Activated T-cell treated with anti-CD3 and anti-CD28 coated beads, Interleukin-2, amount 50 U/mL, for 24 hours (primary cell): Measurements from ENCODE around the gene GABRE.
"Not testable (repeated sequence)": the region's sequence is repeated elsewhere in the genome, so short reads cannot be mapped to it uniquely, and the experiment has no call there.

Source experiments
- DNase-seq: peaks from one replicate; pipeline ENCODE4 v3.0.0-alpha.2; 2020
- H3K27ac Mint-ChIP-seq: 2 replicates; pipeline ENCODE4 v1.8.0; 2020; ENCODE audit warnings: mild to moderate bottlenecking, mixed read lengths
- H3K27me3 Mint-ChIP-seq: 2 replicates; pipeline ENCODE4 v1.8.0; 2020; ENCODE audit warnings: mixed read lengths
- H3K36me3 Mint-ChIP-seq: 2 replicates; pipeline ENCODE4 v1.8.0; 2020; ENCODE audit warnings: low read depth, mixed read lengths
- H3K4me1 Mint-ChIP-seq: 2 replicates; pipeline ENCODE4 v1.8.0; 2020; ENCODE audit warnings: low read depth, mixed read lengths
- H3K4me3 Mint-ChIP-seq: 2 replicates; pipeline ENCODE4 v1.8.0; 2020; ENCODE audit warnings: mild to moderate bottlenecking, moderate library complexity, mixed read lengths
- H3K9me3 Mint-ChIP-seq: 2 replicates; pipeline ENCODE4 v1.8.0; 2020; ENCODE audit warnings: mixed read lengths

GABRE gene

DNA sequence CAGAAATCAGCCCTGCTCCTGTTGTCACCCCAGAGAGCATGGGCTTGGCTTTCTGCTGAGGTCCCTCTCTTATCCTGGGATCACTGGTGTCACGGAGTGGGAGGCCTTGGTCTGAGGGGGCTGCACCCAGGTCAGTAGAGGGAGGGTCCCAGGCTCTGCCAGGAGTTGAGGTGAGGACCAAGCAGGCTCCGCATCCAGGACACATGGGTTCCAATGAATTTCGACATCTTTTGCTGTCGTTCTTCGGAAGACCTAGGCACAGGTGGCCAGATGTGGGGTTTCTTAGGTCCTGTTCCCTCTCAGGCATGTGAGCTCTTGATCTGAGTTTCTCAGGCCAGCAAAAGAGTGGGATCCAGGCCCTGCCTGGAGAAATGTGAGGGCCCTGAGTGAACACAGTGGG is 51.8 kb downstream of the GABRE start:
- no peaks in the 10 kb centered on the region for H3K36me3 Mint-ChIP-seq
- no peaks in the 10 kb centered on the region for H3K4me1 Mint-ChIP-seq
- H3K9me3 Mint-ChIP-seq, result no peaks in the 10 kb centered on the region
- H3K27me3 Mint-ChIP-seq, result peaks cover 12% of the 10 kb centered on the region
- no peak overlapping the region for H3K27ac Mint-ChIP-seq
- no peak for DNase-seq
- H3K4me3 Mint-ChIP-seq, result no peak overlapping the region

DNA sequence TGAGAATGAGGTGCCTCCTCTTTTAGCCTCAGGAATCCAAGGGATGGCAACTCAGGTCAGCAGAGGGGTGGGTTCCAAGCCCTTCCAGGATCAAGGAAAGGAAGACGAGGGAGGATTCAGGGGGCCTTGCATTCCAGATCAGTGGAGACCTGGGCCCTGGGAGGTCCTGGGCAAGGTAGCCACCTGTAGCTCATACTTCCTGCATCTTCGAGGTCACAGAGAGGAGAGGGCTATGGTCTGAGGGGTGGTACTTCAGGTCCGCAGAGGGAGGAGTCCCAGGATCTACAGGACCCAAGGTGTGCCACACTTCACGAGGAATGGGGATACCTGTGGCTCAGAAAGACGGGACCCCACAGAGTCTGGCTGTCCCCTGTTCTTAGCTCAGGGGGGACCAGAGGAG is 52.6 kb downstream of the GABRE start:
- no peaks in the 10 kb centered on the region for H3K36me3 Mint-ChIP-seq
- H3K4me1 Mint-ChIP-seq, result no peaks in the 10 kb centered on the region
- no peak overlapping the region for H3K27ac Mint-ChIP-seq

DNA sequence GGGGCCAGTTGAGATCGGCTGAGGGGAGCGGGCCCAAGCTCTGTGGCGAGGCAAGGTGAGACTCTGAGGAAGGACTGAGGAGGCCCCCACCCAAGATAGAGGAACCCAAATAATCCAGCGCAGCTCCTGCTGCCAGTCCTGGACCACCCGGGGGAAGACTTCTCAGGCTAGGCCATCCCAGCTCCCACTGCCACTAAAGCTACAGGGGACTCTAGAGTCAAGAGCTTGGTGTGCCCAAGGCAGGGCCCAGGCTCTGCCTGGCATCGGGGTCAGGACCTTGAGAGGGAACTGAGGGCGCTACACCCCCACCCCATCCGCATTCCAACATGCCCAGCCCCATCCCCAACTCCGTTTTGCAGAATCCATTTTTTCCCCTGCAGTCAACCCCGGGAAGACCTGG is 53.2 kb downstream of the GABRE start:
- no peak for DNase-seq
- Mint-ChIP-seq H3K27ac (no peak overlapping the region), H3K9me3 (no peaks in the 10 kb centered on the region), H3K27me3 (peaks cover 12% of the 10 kb centered on the region), H3K36me3 (no peaks in the 10 kb centered on the region), H3K4me1 (no peaks in the 10 kb centered on the region), H3K4me3 (no peak overlapping the region)

More for the DNA sequence above, 52.6 kb downstream of the GABRE start:
- DNase-seq, result no peak
- Mint-ChIP-seq H3K27me3 (peaks cover 12% of the 10 kb centered on the region), H3K4me3 (no peak overlapping the region), H3K9me3 (no peaks in the 10 kb centered on the region)

DNA sequence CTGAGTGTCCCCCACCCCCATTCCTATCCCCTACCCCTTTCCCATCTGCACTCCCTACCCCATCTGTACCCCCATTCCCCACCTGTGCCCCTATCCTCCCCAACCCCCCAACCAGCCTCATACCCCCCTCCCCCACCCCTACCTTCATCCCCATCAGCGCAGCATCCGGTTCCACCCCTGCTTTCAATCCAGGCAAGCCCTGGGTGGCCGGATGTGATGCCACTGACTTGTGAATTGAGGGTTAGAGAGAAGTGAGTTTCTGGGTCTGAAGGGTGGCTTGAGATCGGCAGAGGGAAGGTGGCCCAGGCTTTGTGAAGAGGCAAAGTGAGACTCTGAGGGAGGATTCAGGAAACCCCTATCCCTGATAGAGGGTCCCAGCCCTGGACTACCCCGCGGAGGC is 53.9 kb downstream of the GABRE start:
- no peak for DNase-seq
- H3K27me3 Mint-ChIP-seq, result peaks cover 8% of the 10 kb centered on the region
- H3K4me1 Mint-ChIP-seq, result no peaks in the 10 kb centered on the region
- H3K9me3 Mint-ChIP-seq, result no peaks in the 10 kb centered on the region
- no peaks in the 10 kb centered on the region for H3K36me3 Mint-ChIP-seq
- H3K4me3 Mint-ChIP-seq, result no peak overlapping the region
- no peak overlapping the region for H3K27ac Mint-ChIP-seq

DNA sequence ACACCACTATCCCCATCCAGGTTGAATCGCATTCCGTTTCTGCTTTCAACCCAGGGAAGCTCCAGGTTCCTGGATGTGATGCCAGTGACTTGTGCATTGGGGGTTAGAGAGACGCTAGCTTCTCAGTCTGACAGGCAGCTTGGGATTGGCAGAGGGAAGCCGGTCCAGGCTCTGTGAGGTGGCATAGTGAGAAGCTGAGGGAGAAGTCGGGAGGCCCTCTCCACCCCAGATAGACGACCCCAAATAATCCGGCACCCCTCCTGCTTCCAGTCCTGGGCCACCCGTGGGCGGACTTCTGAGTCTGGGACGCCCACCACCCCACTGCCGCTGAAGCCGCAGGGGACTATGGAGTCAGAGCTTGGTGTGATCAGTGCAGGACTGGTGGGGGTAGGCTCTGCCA is 54.4 kb downstream of the GABRE start:
- Mint-ChIP-seq H3K9me3 (no peaks in the 10 kb centered on the region), H3K27me3 (peaks cover 3% of the 10 kb centered on the region), H3K36me3 (no peaks in the 10 kb centered on the region), H3K27ac (no peak overlapping the region), H3K4me1 (no peaks in the 10 kb centered on the region), H3K4me3 (no peak overlapping the region)
- no peak for DNase-seq

DNA sequence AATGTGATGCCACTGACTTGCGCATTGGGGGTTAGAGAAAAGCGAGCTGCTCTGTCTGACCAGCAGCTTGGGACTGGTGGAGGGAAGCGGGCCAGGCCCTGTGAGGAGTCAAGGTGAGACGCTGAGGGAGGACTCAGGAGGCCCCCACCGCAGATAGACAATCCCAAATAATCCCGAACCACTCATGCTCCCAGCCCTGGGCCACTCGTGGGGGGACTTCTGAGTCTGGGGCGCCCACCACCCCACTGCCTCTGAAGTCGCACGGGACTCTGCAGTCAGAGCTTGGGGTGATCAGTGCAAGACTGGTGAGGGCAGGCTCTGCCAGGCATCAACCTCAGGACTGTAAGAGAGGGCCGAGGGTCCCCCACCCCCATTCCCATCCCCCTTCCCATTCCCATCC is 54.9 kb downstream of the GABRE start:
- H3K27ac Mint-ChIP-seq, result no peak overlapping the region
- H3K4me1 Mint-ChIP-seq, result no peaks in the 10 kb centered on the region
- H3K9me3 Mint-ChIP-seq, result no peaks in the 10 kb centered on the region
- no peak overlapping the region for H3K4me3 Mint-ChIP-seq
- no peaks in the 10 kb centered on the region for H3K36me3 Mint-ChIP-seq
- peaks cover 2% of the 10 kb centered on the region for H3K27me3 Mint-ChIP-seq
- no peak for DNase-seq

DNA sequence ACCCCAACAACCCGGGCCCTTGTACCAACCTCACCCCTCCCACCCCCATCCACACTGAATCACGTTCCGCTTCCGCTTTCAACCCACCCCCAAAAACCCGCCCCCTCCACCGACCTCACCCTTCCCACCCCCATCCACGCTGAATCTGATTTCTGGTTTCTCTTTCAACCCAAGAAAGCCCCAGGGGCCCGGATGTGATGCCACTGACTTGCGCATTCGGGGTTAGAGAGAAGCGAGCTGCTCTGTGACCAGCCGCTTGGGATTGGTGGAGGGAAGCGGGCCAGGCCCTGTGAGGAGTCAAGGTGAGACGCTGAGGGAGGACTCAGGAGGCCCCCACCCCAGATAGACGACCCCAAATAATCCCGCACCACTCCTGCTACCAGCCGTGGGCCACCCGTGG is 55.7 kb downstream of the GABRE start:
- not testable (repeated sequence) for H3K27me3 Mint-ChIP-seq, H3K4me1 Mint-ChIP-seq, H3K27ac Mint-ChIP-seq, DNase-seq, H3K4me3 Mint-ChIP-seq, H3K36me3 Mint-ChIP-seq, H3K9me3 Mint-ChIP-seq

DNA sequence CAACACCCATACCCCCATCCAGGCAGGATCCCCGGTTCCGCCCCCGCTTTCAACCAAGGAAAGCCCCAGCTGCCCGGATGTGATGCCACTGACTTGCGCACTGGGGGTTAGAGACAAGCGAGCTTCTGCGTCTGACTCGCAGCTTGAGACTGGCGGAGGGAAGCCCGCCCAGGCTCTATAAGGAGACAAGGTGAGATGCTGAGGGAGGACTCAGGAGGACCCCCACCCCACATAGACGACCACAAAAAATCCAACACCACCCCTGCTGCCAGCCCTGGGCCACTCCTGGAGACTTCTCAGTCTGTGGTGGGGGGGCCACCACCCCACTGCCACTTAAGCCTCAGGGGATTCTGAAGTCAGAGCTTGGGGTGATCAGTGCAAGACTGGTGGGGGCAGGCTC is 61.7 kb downstream of the GABRE start, which contains the start of gene MAGEA4:
TSS of gene MAGEA4 (plus strand) at position 110 of the 400 bp plus-strand sequence. CDS start 10,776 bp downstream, outside the sequence.
- H3K4me3 Mint-ChIP-seq, result no peak within 1 kb of the TSS
- H3K4me1 Mint-ChIP-seq, result no peaks in the 10 kb centered on the region
- H3K36me3 Mint-ChIP-seq, result no peaks in the 10 kb centered on the region
- no peaks in the 10 kb centered on the region for H3K9me3 Mint-ChIP-seq
- no peak for DNase-seq
- H3K27ac Mint-ChIP-seq, result no peak within 1 kb of the TSS
- no peaks in the 10 kb centered on the region for H3K27me3 Mint-ChIP-seq

DNA sequence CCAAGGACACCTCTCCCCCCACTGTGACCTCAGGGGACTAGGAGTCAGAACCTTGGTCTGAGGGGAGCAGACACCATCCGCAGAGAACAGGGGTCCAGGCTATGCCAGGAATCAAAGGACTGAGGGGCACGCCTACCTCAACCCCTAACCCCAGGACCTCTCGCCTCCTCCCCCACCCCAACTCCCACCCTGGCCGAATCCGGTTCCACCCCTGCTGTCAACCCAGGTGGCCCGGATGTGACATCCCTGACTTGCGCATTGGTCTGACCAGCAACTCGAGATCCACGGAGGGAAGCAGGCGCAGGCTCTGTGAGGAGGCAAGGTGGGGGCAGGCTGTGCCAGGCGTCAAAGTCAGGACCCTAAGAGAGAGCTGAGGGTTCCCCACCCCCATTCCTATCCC is 62.3 kb downstream of the GABRE start:
- Mint-ChIP-seq H3K36me3 (no peaks in the 10 kb centered on the region), H3K9me3 (no peaks in the 10 kb centered on the region), H3K4me1 (no peaks in the 10 kb centered on the region), H3K4me3 (no peak overlapping the region), H3K27ac (no peak overlapping the region), H3K27me3 (peaks cover 2% of the 10 kb centered on the region)
- no peak for DNase-seq

DNA sequence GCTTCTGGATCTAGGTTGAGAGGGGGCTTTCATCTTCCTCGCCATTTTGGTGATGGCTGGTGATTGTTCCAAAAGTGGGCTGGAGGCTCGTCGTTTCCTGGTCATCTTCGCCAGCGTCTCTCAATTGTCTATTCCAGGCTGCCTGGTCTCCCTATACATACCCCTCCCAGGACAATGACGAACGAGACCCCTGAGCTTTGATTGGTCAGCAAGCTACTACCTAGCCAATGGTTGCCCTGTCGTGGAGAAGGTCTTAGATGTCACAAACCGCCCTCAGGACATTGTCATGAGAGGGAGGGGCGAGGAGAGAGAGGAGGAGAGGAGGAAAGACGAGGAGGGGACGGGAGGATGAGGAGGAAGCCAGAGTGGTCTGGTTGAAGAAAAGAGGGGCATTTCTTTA is 69.5 kb downstream of the GABRE start:
- peaks cover 27% of the 10 kb centered on the region for H3K27me3 Mint-ChIP-seq
- no peaks in the 10 kb centered on the region for H3K36me3 Mint-ChIP-seq
- H3K4me3 Mint-ChIP-seq, result no peak overlapping the region
- H3K27ac Mint-ChIP-seq, result no peak overlapping the region
- H3K4me1 Mint-ChIP-seq, result no peaks in the 10 kb centered on the region
- H3K9me3 Mint-ChIP-seq, result no peaks in the 10 kb centered on the region
- DNase-seq, result no peak
